Activated CD4-positive, alpha-beta T cell treated with anti-CD3 and anti-CD28 coated beads, Interleukin-2, amount 50 U/mL, for 48 hours (primary cell): Measurements from ENCODE around the gene MARF1.
A peak's percentile ranks its signal among the peaks of the same experiment; 100 is the strongest.
"Not testable (repeated sequence)": the region's sequence is repeated elsewhere in the genome, so short reads cannot be mapped to it uniquely, and the experiment has no call there.

Source experiments
- DNase-seq, 2 experiments: peaks; one replicate each; pipeline ENCODE4 v3.0.0-alpha.2; 2020

The MARF1 gene

GRCh38 chr16:15618392-15618791 lies 24.6 kb downstream of the MARF1 start:
- DNase-seq, result no peak

GRCh38 chr16:15617901-15618300 lies 25.1 kb downstream of the MARF1 start:
- no peak for DNase-seq

GRCh38 chr16:15616475-15617165 lies 26.3 kb downstream of the MARF1 start:
- DNase-seq, result no peak

- no peak for DNase-seq
Measured at GRCh38 chr16:15616012-15616411, 26.9 kb downstream of the MARF1 start.

- no peak for DNase-seq
Measured at GRCh38 chr16:15613676-15614075, 29.3 kb downstream of the MARF1 start.

- no peak for DNase-seq
Measured at GRCh38 chr16:15611610-15612009, 31.3 kb downstream of the MARF1 start.

GRCh38 chr16:15610369-15610871 lies 32.5 kb downstream of the MARF1 start:
- peak in 1 of 2 experiments; percentile 21 for DNase-seq

GRCh38 chr16:15609286-15609649 lies 33.7 kb downstream of the MARF1 start:
- no peak for DNase-seq

- no peak for DNase-seq
Measured at GRCh38 chr16:15608398-15609285, 34.3 kb downstream of the MARF1 start.

GRCh38 chr16:15607700-15608396 lies 35.1 kb downstream of the MARF1 start:
- no peak for DNase-seq

- not testable (repeated sequence) for DNase-seq
Measured at GRCh38 chr16:15607221-15607699, 35.7 kb downstream of the MARF1 start.

GRCh38 chr16:15606518-15607220 lies 36.3 kb downstream of the MARF1 start:
- no peak for DNase-seq

- no peak for DNase-seq
Measured at GRCh38 chr16:15605839-15606517, 37.0 kb downstream of the MARF1 start.

GRCh38 chr16:15604460-15605440 lies 38.2 kb downstream of the MARF1 start:
- no peak for DNase-seq

- DNase-seq, result no peak
Measured at GRCh38 chr16:15602285-15603044, 40.5 kb downstream of the MARF1 start.

GRCh38 chr16:15601212-15601879 lies 41.6 kb downstream of the MARF1 start:
- DNase-seq, result no peak

GRCh38 chr16:15599303-15600070 lies 43.5 kb downstream of the MARF1 start:
- DNase-seq, result no peak

GRCh38 chr16:15598648-15599190 lies 44.2 kb downstream of the MARF1 start:
- DNase-seq, result no peak
